ENCODE measurements around the gene CASP8AP2.
"Not testable (repeated sequence)": the region's sequence is repeated elsewhere in the genome, so short reads cannot be mapped to it uniquely, and the experiment has no call there.

The CASP8AP2 gene

GRCh38 chr6:89888871-89889270, 59.2 kb downstream of the CASP8AP2 start:
- DNase-seq: no peak

- not testable (repeated sequence) for DNase-seq
Measured at GRCh38 chr6:89890845-89891528, 61.3 kb downstream of the CASP8AP2 start.

GRCh38 chr6:89892577-89892976, 62.9 kb downstream of the CASP8AP2 start:
- not testable (repeated sequence) for DNase-seq

- no peak for DNase-seq
Measured at GRCh38 chr6:89894169-89894568, 64.5 kb downstream of the CASP8AP2 start, which contains the start of gene GJA10. Gene GJA10 (plus strand): TSS chr6:89894469. CDS start chr6:89894469, 0 bp downstream.

- DNase-seq: no peak
Measured at GRCh38 chr6:89895276-89895874, 65.7 kb downstream of the CASP8AP2 start.

GRCh38 chr6:89910001-89910901, 80.6 kb downstream of the CASP8AP2 start:
- DNase-seq: not testable (repeated sequence)

- DNase-seq: no peak
Measured at GRCh38 chr6:89910902-89911240, 81.2 kb downstream of the CASP8AP2 start.

GRCh38 chr6:89916136-89916920, 86.6 kb downstream of the CASP8AP2 start:
- no peak for DNase-seq

GRCh38 chr6:89917216-89917615, 87.5 kb downstream of the CASP8AP2 start:
- no peak for DNase-seq

- no peak for DNase-seq
Measured at GRCh38 chr6:89917801-89918366, 88.2 kb downstream of the CASP8AP2 start.

Data from NCI-H1930 (cell line).